DOHH2 (cell line): ENCODE measurements around the gene ITGA3.
A peak's percentile ranks its signal among the peaks of the same experiment; 100 is the strongest.

Experiments
- H3F3A ChIP-seq: fragments of 200-600 bp; sonication (generic), shearing (Covaris generic); 2 replicates; pipeline ENCODE4 v1.6.0; 2016; ENCODE audit warnings: antibody characterized with exemption, mild to moderate bottlenecking; ENCODE audit not compliant: control insufficient read depth, insufficient read depth
- H3K27ac ChIP-seq: fragments of 200-600 bp; sonication (generic); 2 replicates; pipeline ENCODE4 v1.5.1; 2014; ENCODE audit warnings: low read depth, mild to moderate bottlenecking, low read length, moderate library complexity
- H3K27me3 ChIP-seq: fragments of 200-600 bp; sonication (generic); 2 replicates; pipeline ENCODE4 v1.6.1; 2014; ENCODE audit warnings: mild to moderate bottlenecking, low read length, mixed read lengths; ENCODE audit not compliant: control insufficient read depth
- H3K36me3 ChIP-seq: fragments of 200-600 bp; sonication (generic); 2 replicates; pipeline ENCODE4 v1.6.1; 2014; ENCODE audit warnings: mild to moderate bottlenecking, low read length, moderate library complexity, mixed read lengths; ENCODE audit not compliant: control insufficient read depth
- H3K4me1 ChIP-seq: fragments of 200-600 bp; sonication (generic); 2 replicates; pipeline ENCODE4 v1.6.1; 2014; ENCODE audit warnings: mild to moderate bottlenecking, low read length, mixed read lengths; ENCODE audit not compliant: control insufficient read depth
- H3K4me2 ChIP-seq: fragments of 200-600 bp; sonication (generic); 2 replicates; pipeline ENCODE4 v1.6.0; 2014; ENCODE audit warnings: mild to moderate bottlenecking, low read length, moderate library complexity
- H3K4me3 ChIP-seq: fragments of 200-600 bp; sonication (generic); 2 replicates; pipeline ENCODE4 v1.5.1; 2014; ENCODE audit warnings: mild to moderate bottlenecking, low read length, mixed read lengths
- H3K79me2 ChIP-seq: fragments of 200-600 bp; sonication (generic); 2 replicates; pipeline ENCODE4 v1.6.1; 2014; ENCODE audit warnings: mild to moderate bottlenecking, low read length, mixed read lengths; ENCODE audit not compliant: control insufficient read depth
- H3K9me2 ChIP-seq: fragments of 200-600 bp; sonication (generic); replicated peaks from 2 replicates; pipeline ENCODE4 v1.6.1; 2014; ENCODE audit warnings: mild to moderate bottlenecking, low read length, mixed read lengths; ENCODE audit not compliant: control insufficient read depth
- H3K9me3 ChIP-seq: fragments of 200-600 bp; sonication (generic); 2 replicates; pipeline ENCODE4 v1.6.1; 2014; ENCODE audit warnings: antibody characterized with exemption, low read length, mixed read lengths; ENCODE audit not compliant: control insufficient read depth, insufficient read depth
- H4K20me1 ChIP-seq: fragments of 200-600 bp; sonication (generic); 2 replicates; pipeline ENCODE4 v1.6.0; 2014; ENCODE audit warnings: low read depth, mild to moderate bottlenecking, antibody characterized with exemption, low read length, moderate library complexity; ENCODE audit not compliant: control insufficient read depth, insufficient read depth
- CTCF ChIP-seq: fragments of 200-600 bp; sonication (generic); IDR thresholded peaks from one replicate; pipeline ENCODE4 v1.5.1; 2014; ENCODE audit warnings: antibody characterized with exemption, mild to moderate bottlenecking, low read depth, low read length; ENCODE audit not compliant: poor library complexity, severe bottlenecking
- EZH2phosphoT487 ChIP-seq: fragments of 200-600 bp; sonication (generic); IDR thresholded peaks from 2 replicates; pipeline ENCODE4 v1.6.1; 2017; ENCODE audit warnings: borderline replicate concordance, mild to moderate bottlenecking, antibody characterized with exemption, low read length, moderate library complexity, mixed read lengths

The ITGA3 gene

GRCh38 chr17:50055426-50056216 lies at the start of gene ITGA3:
Gene ITGA3, plus strand, starts transcription at chr17:50056110. Its CDS starts 330 bp downstream, at chr17:50056440.
- Histone ChIP-seq H3K79me2 (0 out of 2 replicates have a peak, but pooled peaks cover 4% of the 10 kb centered on the region), H4K20me1 (no peaks in the 10 kb centered on the region), H3K9me3 (no peaks in the 10 kb centered on the region), H3K4me3 (peak within 1 kb of the TSS; percentile 89), H3K27me3 (peaks cover 10% of the 10 kb centered on the region), H3K27ac (peak within 1 kb of the TSS; percentile 19; the same call in 1 of the 2 replicates), H3K4me2 (peak within 1 kb of the TSS; percentile 71), H3K9me2 (no peaks in the 10 kb centered on the region), H3F3A (no peaks in the 10 kb centered on the region; the same call in 1 of the 2 replicates), H3K4me1 (peaks cover 25% of the 10 kb centered on the region), H3K36me3 (no peaks in the 10 kb centered on the region)
- no peak for TF ChIP-seq EZH2phosphoT487
- no peak for TF ChIP-seq CTCF

- TF ChIP-seq EZH2phosphoT487 (no peak), CTCF (no peak)
- H3K9me3 ChIP-seq, result no peaks in the 10 kb centered on the region
Measured at GRCh38 chr17:50009282-50009681, 46.6 kb upstream of the ITGA3 start.

GRCh38 chr17:50013079-50013478 lies 42.8 kb upstream of the ITGA3 start:
- no peak overlapping the region for H3K4me2 ChIP-seq
- H3K36me3 ChIP-seq, result no peaks in the 10 kb centered on the region
- H3K27ac ChIP-seq, result no peak overlapping the region
- H3K9me2 ChIP-seq, result no peaks in the 10 kb centered on the region
- TF ChIP-seq EZH2phosphoT487 (no peak), CTCF (no peak)
- no peaks in the 10 kb centered on the region for H4K20me1 ChIP-seq
- H3K27me3 ChIP-seq, result peaks cover 7% of the 10 kb centered on the region
- no peak overlapping the region for H3K4me3 ChIP-seq
- no peaks in the 10 kb centered on the region for H3K9me3 ChIP-seq
- H3K4me1 ChIP-seq, result no peaks in the 10 kb centered on the region
- H3F3A ChIP-seq, result no peaks in the 10 kb centered on the region
- H3K79me2 ChIP-seq, result no peaks in the 10 kb centered on the region

More at GRCh38 chr17:50009282-50009681, 46.6 kb upstream of the ITGA3 start:
- no peaks in the 10 kb centered on the region for H3F3A ChIP-seq
- no peaks in the 10 kb centered on the region for H3K79me2 ChIP-seq
- H3K27me3 ChIP-seq, result peaks cover 7% of the 10 kb centered on the region
- H3K4me2 ChIP-seq, result no peak overlapping the region
- no peaks in the 10 kb centered on the region for H3K36me3 ChIP-seq
- no peak overlapping the region for H3K27ac ChIP-seq
- H4K20me1 ChIP-seq, result no peaks in the 10 kb centered on the region
- no peak overlapping the region for H3K4me3 ChIP-seq
- H3K4me1 ChIP-seq, result peaks cover 10% of the 10 kb centered on the region
- no peaks in the 10 kb centered on the region for H3K9me2 ChIP-seq
